GM21447 (cell line): ENCODE results near the gene MTMR8.

Experiments
- ATAC-seq: cut with Tn5 transposase; IDR thresholded peaks from one replicate; pipeline ENCODE4 v1.9.1; 2021; ENCODE audit not compliant: unreplicated experiment

Gene MTMR8

DNA sequence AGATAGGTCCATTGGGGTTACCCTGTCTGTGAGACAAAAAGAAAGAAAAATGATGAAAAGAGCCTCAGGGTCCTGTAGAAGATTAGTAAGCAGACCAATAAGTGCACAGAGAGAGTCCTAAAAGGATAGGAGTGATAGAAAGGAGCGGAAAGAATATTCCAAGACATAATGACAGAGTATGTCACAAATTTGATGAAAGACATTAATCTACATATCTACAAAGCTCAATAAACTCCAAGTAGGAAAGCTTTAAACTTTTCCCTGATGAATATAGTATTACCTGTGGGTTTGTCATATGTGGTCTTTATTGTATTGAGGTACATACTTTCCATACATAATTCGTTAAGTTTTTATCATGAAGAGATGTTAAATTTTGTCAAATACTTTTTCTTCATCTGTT, 73.7 kb downstream of the MTMR8 start:
- ATAC-seq, result no peak

- ATAC-seq, result no peak
Observed at GRCh38 chrX:64313624-64314023, 81.6 kb downstream of the MTMR8 start.

DNA sequence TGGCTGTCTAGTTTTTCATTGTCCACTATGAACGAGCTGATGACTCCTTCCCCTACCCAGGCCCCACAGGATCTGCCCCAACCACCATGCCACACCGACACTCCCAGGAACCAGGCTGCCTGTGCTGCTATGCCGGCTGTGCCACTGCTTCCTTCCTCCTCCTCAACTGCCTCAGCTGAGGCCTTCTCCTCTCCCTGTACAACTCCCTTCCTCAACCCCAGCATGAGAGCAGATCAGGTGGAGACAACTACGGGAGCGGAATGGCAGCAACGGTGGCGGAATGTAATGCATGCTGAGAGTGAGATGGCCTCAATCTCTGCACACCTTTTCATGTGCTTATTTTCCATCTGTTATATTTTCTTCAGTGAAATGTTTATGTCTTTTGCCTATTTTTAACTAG, 88.5 kb downstream of the MTMR8 start:
- no peak for ATAC-seq

GRCh38 chrX:64291123-64291522, 104.1 kb downstream of the MTMR8 start:
- ATAC-seq, result no peak

GRCh38 chrX:64265265-64265664, 130.0 kb downstream of the MTMR8 start:
- no peak for ATAC-seq

GRCh38 chrX:64230123-64230970, 164.9 kb downstream of the MTMR8 start, which contains the start of gene ASB12:
TSS of gene ASB12 (minus strand) at chrX:64230607. CDS start at chrX:64225650, 4,957 bp downstream.
- no peak for ATAC-seq

GRCh38 chrX:64229154-64229553, 166.1 kb downstream of the MTMR8 start:
- no peak for ATAC-seq
